ENCODE measurements around the gene CD300A. TPM values are rescaled to one million over a fixed set of nuclear protein-coding genes. Genes with fewer than 3 reads are reported as not detected.

The CD300A gene
- total RNA-seq, 2 donors from 2014 or later = 2.0 to 3.1 TPM

GRCh38 chr17:74532115-74532514 lies 65.7 kb downstream of the CD300A start:
- Histone ChIP-seq H3K4me3 (no peak overlapping the region), H3K36me3 (replicated peaks in 1 of 2; ENCODE audit: insufficient read depth in 1 of 2, low read depth in 2 of 2) (no peaks in the 10 kb centered on the region), H3K9me3 (no peaks in the 10 kb centered on the region), H3K4me1 (no peaks in the 10 kb centered on the region), H3K27me3 (no peaks in the 10 kb centered on the region), H3K27ac (peak overlapping the region in 1 of 4 donors; percentile 41)
- intact Hi-C loops (cut with DNase I) = no loop called here
- DNase-seq (peak in 3 of 4 donors; percentile 8 to 78 (median 19)), ATAC-seq (no peak)
- TF ChIP-seq CTCF (IDR thresholded peaks at IDR 0.05) = no peak
- peak in 2 of 3 donors; percentile 19 to 52 for TF ChIP-seq POLR2A (IDR thresholded peaks at IDR 0.05)
- 55 to 61% methylated on average over 10 of the region's 10 CpGs for WGBS, 2 donors

Small RNA genes lying within 50 kb of the gene (small RNA-seq; reads per million reads assigned to genes)
- gene RNA5SP448 = not detected

Other genes with a start within 250 kb of the CD300A start
- not detected for gene DNAI2, start 192.4 kb upstream of the CD300A start, total RNA-seq
- 1 to 10 TPM; 2.3 to 3.3 TPM for gene KIF19, start 140.4 kb upstream of the CD300A start, total RNA-seq
- gene BTBD17, start 104.8 kb upstream of the CD300A start, total RNA-seq = 1 to 10 TPM in 1 of 2 donors, not detected in 1; 1.0 TPM
- under 1 TPM; 0.52 to 0.66 TPM for gene GPR142, start 99.1 kb upstream of the CD300A start, total RNA-seq
- gene GPRC5C, start 34.5 kb upstream of the CD300A start, total RNA-seq = 10 to 100 TPM; 68.0 to 71.2 TPM
- gene CD300LB, start 64.8 kb downstream of the CD300A start, total RNA-seq = not detected
- under 1 TPM in 1 of 2 donors, not detected in 1; 0.52 TPM for gene CD300C, start 79.5 kb downstream of the CD300A start, total RNA-seq
- not detected for gene CD300H, start 100.9 kb downstream of the CD300A start, total RNA-seq
- gene CD300LD, start 125.6 kb downstream of the CD300A start, total RNA-seq = not detected
- not detected for gene CD300E, start 157.1 kb downstream of the CD300A start, total RNA-seq
- gene CD300LF, start 246.3 kb downstream of the CD300A start, total RNA-seq = not detected

All from body of pancreas (tissue), 4 donors.